Type B pancreatic cell (in vitro differentiated cells): ENCODE measurements around the gene ALPG. TPM values are rescaled to one million over a fixed set of nuclear protein-coding genes. Genes with fewer than 3 reads are reported as not detected.
"Not testable (repeated sequence)": the region's sequence is repeated elsewhere in the genome, so short reads cannot be mapped to it uniquely, and the experiment has no call there.

ENCODE experiments used
- DNase-seq: peaks from one replicate; pipeline ENCODE4 v3.0.0; 2021; ENCODE audit warnings: mixed read lengths; ENCODE audit not compliant: unreplicated experiment; ENCODE audit errors: extremely low spot score
- H3K27ac Mint-ChIP-seq: 2 replicates; pipeline ENCODE4 v1.8.0; 2021; ENCODE audit warnings: mild to moderate bottlenecking, mixed read lengths
- H3K27me3 Mint-ChIP-seq: 2 replicates; pipeline ENCODE4 v1.8.0; 2021; ENCODE audit warnings: mixed read lengths
- H3K36me3 Mint-ChIP-seq: 2 replicates; pipeline ENCODE4 v1.8.0; 2021; ENCODE audit warnings: mixed read lengths
- H3K4me1 Mint-ChIP-seq: one replicate; pipeline ENCODE4 v1.8.0; 2021; ENCODE audit warnings: mixed read lengths; ENCODE audit not compliant: unreplicated experiment
- H3K4me3 Mint-ChIP-seq: 2 replicates; pipeline ENCODE4 v1.8.0; 2021; ENCODE audit warnings: mild to moderate bottlenecking, mixed read lengths
- H3K9me3 Mint-ChIP-seq: 2 replicates; pipeline ENCODE4 v1.8.0; 2021; ENCODE audit warnings: mixed read lengths
- total RNA-seq: library from RNA; stranded (reverse); gene quantifications from 2 replicates; pipeline ENCODE4 v1.2.1, GENCODE V29; 2021; ENCODE audit warnings: low replicate concordance
- TF ChIP-seq, protein P1 (sequence below): fragments of 200-600 bp; sonication (generic); conservative IDR thresholded peaks from 2 replicates; pipeline ENCODE4 v1.5.0; 2021; ENCODE audit warnings: antibody characterized with exemption, mild to moderate bottlenecking

Gene ALPG
- total RNA-seq, 1 donor from 2014 or later, result 0.14 TPM

GRCh38 chr2:232376260-232376659 is 30.4 kb upstream of the ALPG start:
- Mint-ChIP-seq H3K27ac (no peak overlapping the region), H3K4me1 (peaks cover 4% of the 10 kb centered on the region), H3K4me3 (no peak overlapping the region), H3K9me3 (no peaks in the 10 kb centered on the region), H3K27me3 (peaks cover 6% of the 10 kb centered on the region), H3K36me3 (no peaks in the 10 kb centered on the region)
- TF ChIP-seq, protein P1, sequence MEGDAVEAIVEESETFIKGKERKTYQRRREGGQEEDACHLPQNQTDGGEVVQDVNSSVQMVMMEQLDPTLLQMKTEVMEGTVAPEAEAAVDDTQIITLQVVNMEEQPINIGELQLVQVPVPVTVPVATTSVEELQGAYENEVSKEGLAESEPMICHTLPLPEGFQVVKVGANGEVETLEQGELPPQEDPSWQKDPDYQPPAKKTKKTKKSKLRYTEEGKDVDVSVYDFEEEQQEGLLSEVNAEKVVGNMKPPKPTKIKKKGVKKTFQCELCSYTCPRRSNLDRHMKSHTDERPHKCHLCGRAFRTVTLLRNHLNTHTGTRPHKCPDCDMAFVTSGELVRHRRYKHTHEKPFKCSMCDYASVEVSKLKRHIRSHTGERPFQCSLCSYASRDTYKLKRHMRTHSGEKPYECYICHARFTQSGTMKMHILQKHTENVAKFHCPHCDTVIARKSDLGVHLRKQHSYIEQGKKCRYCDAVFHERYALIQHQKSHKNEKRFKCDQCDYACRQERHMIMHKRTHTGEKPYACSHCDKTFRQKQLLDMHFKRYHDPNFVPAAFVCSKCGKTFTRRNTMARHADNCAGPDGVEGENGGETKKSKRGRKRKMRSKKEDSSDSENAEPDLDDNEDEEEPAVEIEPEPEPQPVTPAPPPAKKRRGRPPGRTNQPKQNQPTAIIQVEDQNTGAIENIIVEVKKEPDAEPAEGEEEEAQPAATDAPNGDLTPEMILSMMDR, result no peak
- no peak for DNase-seq

GRCh38 chr2:232376713-232377112 is 29.9 kb upstream of the ALPG start:
- TF ChIP-seq, protein P1, result no peak
- H3K4me1 Mint-ChIP-seq, result peaks cover 4% of the 10 kb centered on the region
- no peak overlapping the region for H3K27ac Mint-ChIP-seq
- H3K9me3 Mint-ChIP-seq, result no peaks in the 10 kb centered on the region
- DNase-seq, result no peak
- H3K36me3 Mint-ChIP-seq, result no peaks in the 10 kb centered on the region
- H3K4me3 Mint-ChIP-seq, result no peak overlapping the region
- peaks cover 6% of the 10 kb centered on the region for H3K27me3 Mint-ChIP-seq

DNA sequence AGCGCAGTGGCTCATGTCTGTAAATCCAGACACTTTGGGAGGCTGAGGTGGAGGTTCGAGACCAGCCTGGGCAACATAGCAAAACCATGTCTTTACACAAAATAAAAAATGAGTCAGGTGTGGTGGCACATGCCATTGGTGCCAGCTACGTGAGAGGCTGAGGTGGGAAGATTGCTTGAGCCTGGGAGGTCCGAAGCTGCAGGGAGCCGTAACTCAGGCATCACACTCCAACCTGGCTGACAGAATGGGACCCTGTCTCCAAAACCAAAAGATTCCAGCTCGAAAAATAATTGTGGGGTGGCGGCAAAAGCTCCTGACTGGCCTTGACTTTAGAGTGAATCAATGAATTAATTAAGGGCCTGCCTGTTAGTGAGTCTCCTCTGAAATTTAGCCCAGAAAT is 29.3 kb upstream of the ALPG start:
- Mint-ChIP-seq H3K4me1 (peaks cover 4% of the 10 kb centered on the region), H3K27me3 (peaks cover 8% of the 10 kb centered on the region), H3K9me3 (no peaks in the 10 kb centered on the region), H3K4me3 (no peak overlapping the region), H3K27ac (no peak overlapping the region), H3K36me3 (no peaks in the 10 kb centered on the region)
- TF ChIP-seq, protein P1, result no peak
- DNase-seq, result no peak

GRCh38 chr2:232377841-232378734 is 28.6 kb upstream of the ALPG start:
- Mint-ChIP-seq H3K36me3 (no peaks in the 10 kb centered on the region), H3K4me1 (peaks cover 4% of the 10 kb centered on the region), H3K27ac (no peak overlapping the region), H3K4me3 (no peak overlapping the region), H3K9me3 (no peaks in the 10 kb centered on the region), H3K27me3 (peaks cover 16% of the 10 kb centered on the region)
- no peak for DNase-seq
- TF ChIP-seq, protein P1, result no peak

DNA sequence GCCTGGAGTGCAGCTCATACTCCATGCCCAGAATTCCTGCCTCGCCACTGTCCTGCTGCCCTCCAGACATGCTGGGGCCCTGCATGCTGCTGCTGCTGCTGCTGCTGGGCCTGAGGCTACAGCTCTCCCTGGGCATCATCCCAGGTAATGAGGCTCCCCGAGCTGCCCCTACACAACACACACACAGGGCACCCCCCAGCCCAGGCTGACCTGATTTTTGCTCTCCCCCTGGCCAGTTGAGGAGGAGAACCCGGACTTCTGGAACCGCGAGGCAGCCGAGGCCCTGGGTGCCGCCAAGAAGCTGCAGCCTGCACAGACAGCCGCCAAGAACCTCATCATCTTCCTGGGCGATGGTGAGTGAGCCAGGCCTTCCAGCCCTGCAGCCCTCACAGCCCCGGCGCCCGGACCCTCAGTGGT is 27.9 kb upstream of the ALPG start, which contains the start of gene ALPP:
ALPP (plus strand) TSS at position 17 of the 417 bp plus-strand sequence; CDS start at position 69, 52 bp downstream.
- peaks cover 22% of the 10 kb centered on the region for H3K27me3 Mint-ChIP-seq
- DNase-seq, H3K4me1 Mint-ChIP-seq, H3K9me3 Mint-ChIP-seq, H3K36me3 Mint-ChIP-seq, H3K27ac Mint-ChIP-seq, H3K4me3 Mint-ChIP-seq: not testable (repeated sequence)

- not testable (repeated sequence) for H3K36me3 Mint-ChIP-seq, H3K4me1 Mint-ChIP-seq, H3K9me3 Mint-ChIP-seq, H3K27ac Mint-ChIP-seq, DNase-seq, H3K4me3 Mint-ChIP-seq
- peaks cover 27% of the 10 kb centered on the region for H3K27me3 Mint-ChIP-seq
Measured at GRCh38 chr2:232379610-232380590, 26.7 kb upstream of the ALPG start.

GRCh38 chr2:232381204-232382031 is 25.2 kb upstream of the ALPG start:
- H3K36me3 Mint-ChIP-seq, H3K4me1 Mint-ChIP-seq, H3K9me3 Mint-ChIP-seq, H3K4me3 Mint-ChIP-seq, H3K27ac Mint-ChIP-seq, DNase-seq: not testable (repeated sequence)
- H3K27me3 Mint-ChIP-seq, result peaks cover 43% of the 10 kb centered on the region
